HG02973 (cell line): ENCODE results near the gene PRKAG2.

Experiments used
- ATAC-seq: cut with Tn5 transposase; IDR thresholded peaks from one replicate; pipeline ENCODE4 v1.9.1; 2021; ENCODE audit warnings: moderate library complexity; ENCODE audit not compliant: unreplicated experiment

Gene PRKAG2

GRCh38 chr7:151866761-151867655 lies 9.9 kb downstream of the PRKAG2 start:
- no peak for ATAC-seq

DNA sequence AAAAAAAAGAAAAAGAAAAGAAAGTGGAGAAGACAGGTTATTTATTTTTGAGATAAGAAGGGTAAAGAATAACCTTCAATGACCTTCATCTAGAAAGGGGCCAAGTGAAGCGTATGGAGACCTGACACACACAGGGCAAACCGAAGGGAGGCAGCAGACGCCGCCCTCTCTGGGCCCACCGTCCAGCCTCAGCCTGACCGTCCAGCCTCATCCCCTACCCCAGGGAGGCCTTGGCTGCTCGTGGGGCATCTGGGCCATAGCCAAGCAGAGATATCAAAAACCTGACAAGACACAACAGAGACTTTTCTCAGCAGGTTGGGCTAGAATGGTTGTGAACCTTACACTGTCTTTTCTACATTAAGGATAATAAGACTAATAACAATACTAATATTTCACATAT lies 10.9 kb downstream of the PRKAG2 start:
- no peak for ATAC-seq

GRCh38 chr7:151865070-151865670 lies 11.7 kb downstream of the PRKAG2 start:
- ATAC-seq: no peak

- no peak for ATAC-seq
These were observed 12.4 kb downstream of the PRKAG2 start for GRCh38 chr7:151864561-151864960.

GRCh38 chr7:151864081-151864480 lies 12.8 kb downstream of the PRKAG2 start:
- ATAC-seq: no peak

- ATAC-seq: no peak
These were observed 13.4 kb downstream of the PRKAG2 start for GRCh38 chr7:151863386-151864079.

GRCh38 chr7:151862606-151863381 lies 14.1 kb downstream of the PRKAG2 start:
- no peak for ATAC-seq

GRCh38 chr7:151861881-151862280 lies 15.0 kb downstream of the PRKAG2 start:
- no peak for ATAC-seq

- ATAC-seq: no peak
These were observed 16.1 kb downstream of the PRKAG2 start for GRCh38 chr7:151860771-151861170.

DNA sequence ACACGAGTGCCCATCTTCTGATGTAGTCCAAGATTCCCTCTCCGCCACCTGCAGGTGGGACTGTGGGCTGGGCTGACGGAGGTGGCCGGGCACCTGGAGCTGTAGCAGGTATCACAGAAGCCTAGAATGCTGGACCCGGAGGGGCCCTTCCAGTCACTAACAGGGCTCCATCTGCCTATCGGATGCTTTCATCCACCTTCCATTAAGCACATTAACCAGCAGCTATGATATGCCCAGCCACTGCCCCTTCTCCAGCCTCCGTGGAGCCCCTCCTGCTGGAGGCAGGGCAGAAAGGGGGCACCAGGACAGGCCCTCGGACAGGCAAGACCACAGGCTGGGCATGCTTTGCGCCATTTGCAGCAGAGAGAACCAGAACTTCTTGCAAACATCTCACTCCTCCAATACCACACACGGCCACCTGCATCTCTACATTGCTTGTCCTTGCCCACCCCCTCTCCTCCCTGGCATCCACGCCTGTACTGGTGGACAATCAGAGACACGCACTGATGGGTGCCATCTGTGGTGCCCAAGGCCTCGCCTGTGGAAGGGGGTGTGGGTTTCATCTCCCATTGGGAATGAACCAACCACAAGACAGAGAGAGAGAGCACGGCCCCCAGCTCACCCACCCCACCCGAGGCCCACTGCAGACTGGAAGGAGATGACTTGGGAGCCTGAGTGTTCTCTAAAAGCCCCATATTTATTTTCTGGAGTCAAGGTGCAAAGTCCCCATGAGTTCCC lies 16.8 kb downstream of the PRKAG2 start:
- no peak for ATAC-seq

GRCh38 chr7:151859111-151859947 lies 17.6 kb downstream of the PRKAG2 start:
- no peak for ATAC-seq

DNA sequence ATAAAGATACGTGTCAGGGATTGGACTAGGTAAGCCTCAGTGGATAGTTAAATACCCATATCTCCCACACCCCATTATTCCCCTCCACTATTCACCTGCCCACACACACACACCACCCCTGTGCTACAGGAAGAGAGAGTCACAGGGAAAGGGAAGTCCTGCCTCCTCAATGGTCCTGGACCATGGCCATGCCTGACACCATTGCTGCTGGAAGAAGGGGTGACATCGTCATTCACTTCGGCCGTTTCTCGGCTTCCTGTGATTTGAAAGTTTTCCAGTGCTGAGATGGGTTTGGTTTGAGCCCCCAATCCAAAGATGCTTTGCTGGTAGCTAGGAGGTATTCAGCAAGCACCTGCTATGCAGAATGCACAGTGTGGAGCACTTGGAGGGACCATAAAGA lies 18.5 kb downstream of the PRKAG2 start:
- no peak for ATAC-seq

DNA sequence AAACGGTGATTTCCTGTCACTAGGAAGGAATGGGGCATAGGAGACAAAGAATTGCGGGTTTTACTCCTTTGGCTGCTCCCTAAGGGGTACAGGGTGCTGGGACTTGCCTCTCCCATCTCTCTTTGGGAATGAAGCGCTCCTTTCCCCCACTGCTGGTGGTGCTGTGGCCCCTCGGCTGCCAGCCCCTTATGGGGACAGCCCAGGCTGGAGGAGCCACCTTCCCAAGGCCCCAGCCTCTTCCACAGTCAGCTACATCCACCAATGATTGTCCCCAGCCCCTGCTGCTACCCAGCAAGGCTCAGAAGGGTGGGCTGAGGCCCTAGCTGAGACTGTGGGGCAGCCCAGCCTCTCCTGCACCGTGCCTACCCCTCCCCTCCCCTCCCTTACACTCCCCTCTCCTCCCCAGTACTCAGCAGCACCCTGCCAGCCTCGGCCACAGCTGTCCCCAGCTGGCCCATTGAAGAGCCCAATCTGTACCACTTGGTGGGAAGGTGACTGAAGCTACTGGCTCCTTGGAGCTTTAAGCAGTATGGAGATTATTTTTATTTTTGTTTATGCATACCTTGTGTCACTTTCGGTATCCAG lies 19.0 kb downstream of the PRKAG2 start:
- no peak for ATAC-seq

- no peak for ATAC-seq
These were observed 19.5 kb downstream of the PRKAG2 start for GRCh38 chr7:151857412-151857811.

DNA sequence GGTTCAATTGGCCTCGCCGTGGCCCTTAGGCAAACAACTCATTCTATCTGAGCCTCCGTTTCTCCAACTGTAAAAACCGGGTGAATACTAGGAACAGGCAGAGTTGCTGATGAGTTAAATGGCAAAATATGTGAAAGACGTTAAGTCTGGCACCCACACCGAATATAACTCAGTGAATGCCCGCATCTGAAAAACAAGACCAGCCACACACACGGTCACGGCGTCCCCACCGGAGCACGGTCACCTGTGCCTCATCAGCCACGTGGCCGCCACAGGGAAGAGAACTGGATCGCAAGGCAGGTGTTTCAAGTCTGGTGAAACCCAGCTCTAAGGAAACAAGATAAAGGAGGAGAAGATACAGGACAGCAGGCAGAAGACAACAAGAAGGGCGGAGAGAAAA lies 20.4 kb downstream of the PRKAG2 start:
- no peak for ATAC-seq

- ATAC-seq: no peak
These were observed 20.8 kb downstream of the PRKAG2 start for GRCh38 chr7:151856098-151856497.

DNA sequence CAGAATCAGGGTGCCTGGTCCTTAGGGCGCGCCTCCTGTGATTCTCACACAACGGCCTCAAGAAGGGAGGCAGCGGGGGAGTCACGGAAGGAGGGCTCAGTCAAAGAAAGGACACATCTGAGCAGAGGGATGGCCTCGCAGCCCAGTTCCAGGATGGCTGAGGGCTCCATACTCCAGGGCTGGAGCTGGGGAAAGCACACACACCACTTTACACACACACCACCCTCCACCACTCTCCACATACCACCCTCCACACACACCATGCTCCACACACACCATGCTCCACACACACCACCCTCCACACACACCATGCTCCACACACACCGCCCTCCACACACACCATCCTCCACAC lies 22.2 kb downstream of the PRKAG2 start:
- ATAC-seq: no peak

DNA sequence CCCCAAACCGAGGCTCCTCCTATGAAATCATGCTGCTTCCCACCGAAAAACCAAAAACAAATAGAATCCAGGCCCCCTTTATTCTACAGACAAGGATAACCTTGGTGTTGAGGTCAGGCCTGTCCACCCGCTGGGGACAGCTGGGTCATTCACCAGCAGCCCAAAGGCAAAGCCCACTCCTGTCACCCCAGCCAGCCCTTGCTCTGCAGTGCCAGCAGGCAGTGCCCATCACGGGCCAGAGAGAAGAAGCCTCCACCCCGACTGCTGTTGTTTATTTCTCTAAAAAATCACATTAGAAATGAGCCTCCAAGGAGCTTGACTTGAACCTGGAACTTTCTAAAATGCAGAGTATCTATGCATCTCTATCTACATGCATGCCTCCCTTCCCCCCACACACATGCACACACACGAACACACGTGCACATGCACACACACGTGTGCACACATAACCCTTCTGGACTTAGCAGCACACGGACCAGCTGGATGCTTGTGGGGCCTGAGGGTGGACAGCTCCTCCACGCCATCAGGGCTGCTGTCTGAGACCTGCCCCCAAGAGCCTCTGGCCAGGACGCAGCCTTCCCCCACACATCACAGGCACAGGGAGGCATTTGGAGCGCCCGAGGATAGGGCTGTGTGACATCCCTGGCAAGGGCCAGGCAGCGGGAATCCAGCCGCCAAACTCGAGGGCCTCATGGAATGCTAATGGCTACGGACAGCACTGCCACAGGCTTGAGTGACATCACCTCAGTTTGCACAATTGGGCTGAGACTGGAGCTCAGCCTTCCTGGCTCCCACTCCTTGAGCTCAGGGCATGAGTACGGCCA lies 22.8 kb downstream of the PRKAG2 start:
- no peak for ATAC-seq
